ENCODE measurements around the gene SRGAP3.

SRGAP3 gene

GRCh38 chr3:9074079-9074478 lies 175.4 kb downstream of the SRGAP3 start:
- Histone ChIP-seq H3K27me3 (ENCODE audit: low read depth, low read length) (no peaks in the 10 kb centered on the region), H3K9me3 (ENCODE audit: control insufficient read depth in 1 of 2, low read length in 2 of 2) (no peaks in the 10 kb centered on the region), H3K4me1 (ENCODE audit: control insufficient read depth in 1 of 2, insufficient read depth in 2 of 2, low read length in 2 of 2) (no peaks in the 10 kb centered on the region), H3K27ac (ENCODE audit: low read length) (no peak overlapping the region), H3K36me3 (ENCODE audit: control insufficient read depth in 1 of 2, insufficient read depth in 2 of 2, low read length in 2 of 2) (no peaks in the 10 kb centered on the region), H3K4me3 (ENCODE audit: low read depth in 1 of 2, low read length in 2 of 2) (no peak overlapping the region)

GRCh38 chr3:9072667-9073009 lies 176.8 kb downstream of the SRGAP3 start:
- Histone ChIP-seq H3K9me3 (ENCODE audit: control insufficient read depth in 1 of 2, low read length in 2 of 2) (no peaks in the 10 kb centered on the region), H3K4me1 (ENCODE audit: control insufficient read depth in 1 of 2, insufficient read depth in 2 of 2, low read length in 2 of 2) (no peaks in the 10 kb centered on the region), H3K36me3 (ENCODE audit: control insufficient read depth in 1 of 2, insufficient read depth in 2 of 2, low read length in 2 of 2) (no peaks in the 10 kb centered on the region), H3K4me3 (ENCODE audit: low read depth in 1 of 2, low read length in 2 of 2) (no peak overlapping the region), H3K27me3 (ENCODE audit: low read depth, low read length) (no peaks in the 10 kb centered on the region), H3K27ac (ENCODE audit: low read length) (no peak overlapping the region)

GRCh38 chr3:9071936-9072666 lies 177.3 kb downstream of the SRGAP3 start:
- Histone ChIP-seq H3K4me1 (ENCODE audit: control insufficient read depth in 1 of 2, insufficient read depth in 2 of 2, low read length in 2 of 2) (no peaks in the 10 kb centered on the region), H3K27me3 (ENCODE audit: low read depth, low read length) (no peaks in the 10 kb centered on the region), H3K27ac (ENCODE audit: low read length) (no peak overlapping the region), H3K9me3 (ENCODE audit: control insufficient read depth in 1 of 2, low read length in 2 of 2) (no peaks in the 10 kb centered on the region), H3K4me3 (ENCODE audit: low read depth in 1 of 2, low read length in 2 of 2) (no peak overlapping the region), H3K36me3 (ENCODE audit: control insufficient read depth in 1 of 2, insufficient read depth in 2 of 2, low read length in 2 of 2) (no peaks in the 10 kb centered on the region)

GRCh38 chr3:9070961-9071360 lies 178.5 kb downstream of the SRGAP3 start:
- no peaks in the 10 kb centered on the region for H3K9me3 ChIP-seq (ENCODE audit: control insufficient read depth in 1 of 2, low read length in 2 of 2)
- H3K4me1 ChIP-seq (ENCODE audit: control insufficient read depth in 1 of 2, insufficient read depth in 2 of 2, low read length in 2 of 2) = no peaks in the 10 kb centered on the region
- H3K4me3 ChIP-seq (ENCODE audit: low read depth in 1 of 2, low read length in 2 of 2) = no peak overlapping the region
- no peaks in the 10 kb centered on the region for H3K36me3 ChIP-seq (ENCODE audit: control insufficient read depth in 1 of 2, insufficient read depth in 2 of 2, low read length in 2 of 2)
- no peak overlapping the region for H3K27ac ChIP-seq (ENCODE audit: low read length)
- H3K27me3 ChIP-seq (ENCODE audit: low read depth, low read length) = no peaks in the 10 kb centered on the region

- Histone ChIP-seq H3K4me3 (ENCODE audit: low read depth in 1 of 2, low read length in 2 of 2) (no peak overlapping the region), H3K27ac (ENCODE audit: low read length) (no peak overlapping the region), H3K36me3 (ENCODE audit: control insufficient read depth in 1 of 2, insufficient read depth in 2 of 2, low read length in 2 of 2) (no peaks in the 10 kb centered on the region), H3K4me1 (ENCODE audit: control insufficient read depth in 1 of 2, insufficient read depth in 2 of 2, low read length in 2 of 2) (no peaks in the 10 kb centered on the region), H3K27me3 (ENCODE audit: low read depth, low read length) (no peaks in the 10 kb centered on the region), H3K9me3 (ENCODE audit: control insufficient read depth in 1 of 2, low read length in 2 of 2) (no peaks in the 10 kb centered on the region)
These were observed 179.5 kb downstream of the SRGAP3 start for GRCh38 chr3:9069971-9070370.

- H3K4me3 ChIP-seq (ENCODE audit: low read depth in 1 of 2, low read length in 2 of 2) = no peak overlapping the region
- no peaks in the 10 kb centered on the region for H3K27me3 ChIP-seq (ENCODE audit: low read depth, low read length)
- no peaks in the 10 kb centered on the region for H3K9me3 ChIP-seq (ENCODE audit: control insufficient read depth in 1 of 2, low read length in 2 of 2)
- no peak overlapping the region for H3K27ac ChIP-seq (ENCODE audit: low read length)
- no peaks in the 10 kb centered on the region for H3K4me1 ChIP-seq (ENCODE audit: control insufficient read depth in 1 of 2, insufficient read depth in 2 of 2, low read length in 2 of 2)
- H3K36me3 ChIP-seq (ENCODE audit: control insufficient read depth in 1 of 2, insufficient read depth in 2 of 2, low read length in 2 of 2) = no peaks in the 10 kb centered on the region
These were observed 181.4 kb downstream of the SRGAP3 start for GRCh38 chr3:9068051-9068450.

GRCh38 chr3:9067352-9067975 lies 182.0 kb downstream of the SRGAP3 start:
- Histone ChIP-seq H3K27me3 (ENCODE audit: low read depth, low read length) (no peaks in the 10 kb centered on the region), H3K27ac (ENCODE audit: low read length) (no peak overlapping the region), H3K9me3 (ENCODE audit: control insufficient read depth in 1 of 2, low read length in 2 of 2) (no peaks in the 10 kb centered on the region), H3K36me3 (ENCODE audit: control insufficient read depth in 1 of 2, insufficient read depth in 2 of 2, low read length in 2 of 2) (peaks cover 0 to 3% of the 10 kb centered on the region in 2 donors), H3K4me3 (ENCODE audit: low read depth in 1 of 2, low read length in 2 of 2) (no peak overlapping the region), H3K4me1 (ENCODE audit: control insufficient read depth in 1 of 2, insufficient read depth in 2 of 2, low read length in 2 of 2) (no peaks in the 10 kb centered on the region)

GRCh38 chr3:9066775-9067174 lies 182.7 kb downstream of the SRGAP3 start:
- Histone ChIP-seq H3K27ac (ENCODE audit: low read length) (no peak overlapping the region), H3K27me3 (ENCODE audit: low read depth, low read length) (no peaks in the 10 kb centered on the region), H3K36me3 (ENCODE audit: control insufficient read depth in 1 of 2, insufficient read depth in 2 of 2, low read length in 2 of 2) (peaks cover 0 to 4% of the 10 kb centered on the region in 2 donors), H3K4me1 (ENCODE audit: control insufficient read depth in 1 of 2, insufficient read depth in 2 of 2, low read length in 2 of 2) (no peaks in the 10 kb centered on the region), H3K9me3 (ENCODE audit: control insufficient read depth in 1 of 2, low read length in 2 of 2) (no peaks in the 10 kb centered on the region), H3K4me3 (ENCODE audit: low read depth in 1 of 2, low read length in 2 of 2) (no peak overlapping the region)

GRCh38 chr3:9066141-9066540 lies 183.3 kb downstream of the SRGAP3 start:
- Histone ChIP-seq H3K4me1 (ENCODE audit: control insufficient read depth in 1 of 2, insufficient read depth in 2 of 2, low read length in 2 of 2) (no peaks in the 10 kb centered on the region), H3K4me3 (ENCODE audit: low read depth in 1 of 2, low read length in 2 of 2) (no peak overlapping the region), H3K27ac (ENCODE audit: low read length) (no peak overlapping the region), H3K36me3 (ENCODE audit: control insufficient read depth in 1 of 2, insufficient read depth in 2 of 2, low read length in 2 of 2) (peaks cover 0 to 4% of the 10 kb centered on the region in 2 donors), H3K27me3 (ENCODE audit: low read depth, low read length) (no peaks in the 10 kb centered on the region), H3K9me3 (ENCODE audit: control insufficient read depth in 1 of 2, low read length in 2 of 2) (no peaks in the 10 kb centered on the region)

GRCh38 chr3:9064850-9065249 lies 184.6 kb downstream of the SRGAP3 start:
- Histone ChIP-seq H3K27me3 (ENCODE audit: low read depth, low read length) (no peaks in the 10 kb centered on the region), H3K4me3 (ENCODE audit: low read depth in 1 of 2, low read length in 2 of 2) (no peak overlapping the region), H3K27ac (ENCODE audit: low read length) (no peak overlapping the region), H3K36me3 (ENCODE audit: control insufficient read depth in 1 of 2, insufficient read depth in 2 of 2, low read length in 2 of 2) (peaks cover 0 to 4% of the 10 kb centered on the region in 2 donors), H3K4me1 (ENCODE audit: control insufficient read depth in 1 of 2, insufficient read depth in 2 of 2, low read length in 2 of 2) (no peaks in the 10 kb centered on the region), H3K9me3 (ENCODE audit: control insufficient read depth in 1 of 2, low read length in 2 of 2) (no peaks in the 10 kb centered on the region)

GRCh38 chr3:9064251-9064650 lies 185.2 kb downstream of the SRGAP3 start:
- no peak overlapping the region for H3K27ac ChIP-seq (ENCODE audit: low read length)
- H3K36me3 ChIP-seq (ENCODE audit: control insufficient read depth in 1 of 2, insufficient read depth in 2 of 2, low read length in 2 of 2) = peaks cover 0 to 6% of the 10 kb centered on the region in 2 donors
- H3K4me1 ChIP-seq (ENCODE audit: control insufficient read depth in 1 of 2, insufficient read depth in 2 of 2, low read length in 2 of 2) = no peaks in the 10 kb centered on the region
- H3K27me3 ChIP-seq (ENCODE audit: low read depth, low read length) = no peaks in the 10 kb centered on the region
- no peaks in the 10 kb centered on the region for H3K9me3 ChIP-seq (ENCODE audit: control insufficient read depth in 1 of 2, low read length in 2 of 2)
- no peak overlapping the region for H3K4me3 ChIP-seq (ENCODE audit: low read depth in 1 of 2, low read length in 2 of 2)

- Histone ChIP-seq H3K36me3 (ENCODE audit: control insufficient read depth in 1 of 2, insufficient read depth in 2 of 2, low read length in 2 of 2) (peaks cover 0 to 19% of the 10 kb centered on the region in 2 donors), H3K4me1 (ENCODE audit: control insufficient read depth in 1 of 2, insufficient read depth in 2 of 2, low read length in 2 of 2) (no peaks in the 10 kb centered on the region), H3K4me3 (ENCODE audit: low read depth in 1 of 2, low read length in 2 of 2) (no peak overlapping the region), H3K27ac (ENCODE audit: low read length) (no peak overlapping the region), H3K27me3 (ENCODE audit: low read depth, low read length) (no peaks in the 10 kb centered on the region), H3K9me3 (ENCODE audit: control insufficient read depth in 1 of 2, low read length in 2 of 2) (no peaks in the 10 kb centered on the region)
These were observed 186.9 kb downstream of the SRGAP3 start for GRCh38 chr3:9062570-9062969.

Measured in muscle layer of duodenum (tissue), 2 donors.